Measurements from ENCODE around the gene PTH1R.

- TF ChIP-seq, protein P1, sequence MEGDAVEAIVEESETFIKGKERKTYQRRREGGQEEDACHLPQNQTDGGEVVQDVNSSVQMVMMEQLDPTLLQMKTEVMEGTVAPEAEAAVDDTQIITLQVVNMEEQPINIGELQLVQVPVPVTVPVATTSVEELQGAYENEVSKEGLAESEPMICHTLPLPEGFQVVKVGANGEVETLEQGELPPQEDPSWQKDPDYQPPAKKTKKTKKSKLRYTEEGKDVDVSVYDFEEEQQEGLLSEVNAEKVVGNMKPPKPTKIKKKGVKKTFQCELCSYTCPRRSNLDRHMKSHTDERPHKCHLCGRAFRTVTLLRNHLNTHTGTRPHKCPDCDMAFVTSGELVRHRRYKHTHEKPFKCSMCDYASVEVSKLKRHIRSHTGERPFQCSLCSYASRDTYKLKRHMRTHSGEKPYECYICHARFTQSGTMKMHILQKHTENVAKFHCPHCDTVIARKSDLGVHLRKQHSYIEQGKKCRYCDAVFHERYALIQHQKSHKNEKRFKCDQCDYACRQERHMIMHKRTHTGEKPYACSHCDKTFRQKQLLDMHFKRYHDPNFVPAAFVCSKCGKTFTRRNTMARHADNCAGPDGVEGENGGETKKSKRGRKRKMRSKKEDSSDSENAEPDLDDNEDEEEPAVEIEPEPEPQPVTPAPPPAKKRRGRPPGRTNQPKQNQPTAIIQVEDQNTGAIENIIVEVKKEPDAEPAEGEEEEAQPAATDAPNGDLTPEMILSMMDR (IDR thresholded peaks at IDR 0.05) = no peak
- TF ChIP-seq POLR2A (IDR thresholded peaks at IDR 0.05) (no peak), POLR2AphosphoS5 (IDR thresholded peaks at IDR 0.05) (no peak)
Observed at GRCh38 chr3:46889381-46890110, 12.0 kb downstream of the PTH1R start.

Measured in prostate gland (tissue), 2 donors.